Activated CD4-positive, alpha-beta T cell treated with anti-CD3 and anti-CD28 coated beads for 1 hour (primary cell): ENCODE measurements around the gene ALX4.

ENCODE experiments used
- DNase-seq: peaks from one replicate; pipeline ENCODE4 v3.0.0-alpha.2; 2020

The ALX4 gene

GRCh38 chr11:44314733-44315132 lies 4.8 kb upstream of the ALX4 start:
- DNase-seq, result no peak

- DNase-seq, result no peak
Observed at GRCh38 chr11:44313761-44314489, 4.0 kb upstream of the ALX4 start.

- DNase-seq, result no peak
Observed at GRCh38 chr11:44312876-44313275, 2.9 kb upstream of the ALX4 start.

GRCh38 chr11:44311339-44312261 lies 1.7 kb upstream of the ALX4 start:
- DNase-seq, result no peak

- no peak for DNase-seq
Observed at GRCh38 chr11:44310463-44311272, 729 bp upstream of the ALX4 start.

GRCh38 chr11:44310206-44310462 lies 195 bp upstream of the ALX4 start:
- no peak for DNase-seq

- no peak for DNase-seq
Observed at GRCh38 chr11:44308923-44309477, 939 bp downstream of the ALX4 start.

- DNase-seq, result no peak
Observed at GRCh38 chr11:44308256-44308922, 1.6 kb downstream of the ALX4 start.

- DNase-seq, result no peak
Observed at GRCh38 chr11:44307340-44308099, 2.4 kb downstream of the ALX4 start.

- no peak for DNase-seq
Observed at GRCh38 chr11:44306918-44307244, 3.1 kb downstream of the ALX4 start.

- DNase-seq, result no peak
Observed at GRCh38 chr11:44306052-44306917, 3.7 kb downstream of the ALX4 start.

GRCh38 chr11:44305470-44306051 lies 4.4 kb downstream of the ALX4 start:
- DNase-seq, result no peak

- no peak for DNase-seq
Observed at GRCh38 chr11:44305026-44305469, 4.9 kb downstream of the ALX4 start.

- no peak for DNase-seq
Observed at GRCh38 chr11:44304091-44305025, 5.6 kb downstream of the ALX4 start.

- DNase-seq, result no peak
Observed at GRCh38 chr11:44303401-44303938, 6.5 kb downstream of the ALX4 start.

GRCh38 chr11:44301564-44302271 lies 8.2 kb downstream of the ALX4 start:
- DNase-seq, result no peak

- no peak for DNase-seq
Observed at GRCh38 chr11:44300844-44301563, 8.9 kb downstream of the ALX4 start.

- no peak for DNase-seq
Observed at GRCh38 chr11:44298862-44299261, 11.1 kb downstream of the ALX4 start.
